HAP-1 (cell line): ENCODE results near the gene CUL4B.

Experiments
- DNase-seq, 2 experiments: peaks; one replicate each; pipeline ENCODE4 v3.0.0-alpha.2; 2016 to 2020; ENCODE audit warnings: low spot score in 2 of 2
- H3K27me3 ChIP-seq: fragments of 250-450 bp; sonication (Bioruptor Pico); 2 replicates; pipeline ENCODE4 v1.5.1; 2020; ENCODE audit warnings: low read depth, mild to moderate bottlenecking, moderate library complexity
- H3K36me3 ChIP-seq: fragments of 250-450 bp; sonication (Bioruptor Pico); replicated peaks from 2 replicates; pipeline ENCODE4 v1.5.1; 2020; ENCODE audit warnings: mild to moderate bottlenecking
- H3K4me1 ChIP-seq: fragments of 250-450 bp; sonication (Bioruptor Pico); 2 replicates; pipeline ENCODE4 v1.5.1; 2020; ENCODE audit warnings: mild to moderate bottlenecking
- H3K4me3 ChIP-seq: fragments of 250-450 bp; sonication (Bioruptor Pico); 2 replicates; pipeline ENCODE4 v1.5.1; 2020; ENCODE audit warnings: mild to moderate bottlenecking, moderate library complexity
- H3K9me3 ChIP-seq: fragments of 250-450 bp; sonication (Bioruptor Pico); 2 replicates; pipeline ENCODE4 v1.5.1; 2020; ENCODE audit warnings: mild to moderate bottlenecking, moderate library complexity
- in situ Hi-C: fragments of 300-500 bp; cut with MboI; formaldehyde crosslinking; loops from 3 replicates; pipeline ENCODE4 v1.14.3; 2020; ENCODE audit warnings: low sequenced_read_pairs, inconsistent platforms, mixed read lengths

CUL4B gene

GRCh38 chrX:120561634-120562568 lies 1.1 kb upstream of the CUL4B start:
- in situ Hi-C loops, result loop anchor here (5.0 kb wide), 1 partner anchor 40 kb away; the partner anchor contains the start of gene MCTS1
- no peaks in the 10 kb centered on the region for H3K9me3 ChIP-seq
- no peak for DNase-seq

GRCh38 chrX:120560405-120560841 lies 339 bp downstream of the CUL4B start:
- H3K9me3 ChIP-seq, result no peaks in the 10 kb centered on the region
- peaks cover 14% of the 10 kb centered on the region for H3K4me1 ChIP-seq
- peak in 1 of 2 experiments; percentile 61 for DNase-seq
- peak overlapping the region; percentile 73 for H3K4me3 ChIP-seq
- peaks cover 17% of the 10 kb centered on the region for H3K36me3 ChIP-seq
- H3K27me3 ChIP-seq, result no peaks in the 10 kb centered on the region
- in situ Hi-C loops, result loop anchor here (5.0 kb wide), 1 partner anchor 42 kb away; the partner anchor contains the start of gene MCTS1

More at GRCh38 chrX:120561634-120562568, 1.1 kb upstream of the CUL4B start:
- no peaks in the 10 kb centered on the region for H3K27me3 ChIP-seq
- peaks cover 10% of the 10 kb centered on the region for H3K36me3 ChIP-seq
- peaks cover 18% of the 10 kb centered on the region for H3K4me1 ChIP-seq
- peak overlapping the region; percentile 73 for H3K4me3 ChIP-seq

GRCh38 chrX:120559804-120560203 lies 958 bp downstream of the CUL4B start:
- Histone ChIP-seq H3K27me3 (no peaks in the 10 kb centered on the region), H3K4me3 (peak overlapping the region; percentile 73), H3K36me3 (peaks cover 17% of the 10 kb centered on the region), H3K4me1 (peaks cover 14% of the 10 kb centered on the region), H3K9me3 (no peaks in the 10 kb centered on the region)
- in situ Hi-C loops, result loop anchor here (5.0 kb wide), 1 partner anchor 42 kb away; the partner anchor contains the start of gene MCTS1
- DNase-seq, result no peak

GRCh38 chrX:120556251-120556650 lies 4.5 kb downstream of the CUL4B start:
- Histone ChIP-seq H3K27me3 (no peaks in the 10 kb centered on the region), H3K4me1 (no peaks in the 10 kb centered on the region; the same call in 1 of the 2 replicates), H3K9me3 (no peaks in the 10 kb centered on the region), H3K36me3 (peaks cover 20% of the 10 kb centered on the region), H3K4me3 (no peak overlapping the region)
- in situ Hi-C loops, result no loop called here
- no peak for DNase-seq

- peaks cover 20% of the 10 kb centered on the region for H3K36me3 ChIP-seq
- H3K9me3 ChIP-seq, result no peaks in the 10 kb centered on the region
- H3K4me3 ChIP-seq, result no peak overlapping the region
- no peaks in the 10 kb centered on the region for H3K27me3 ChIP-seq
- H3K4me1 ChIP-seq, result peaks cover 3% of the 10 kb centered on the region
- in situ Hi-C loops, result no loop called here
- no peak for DNase-seq
Observed at GRCh38 chrX:120549483-120550452, 11.0 kb downstream of the CUL4B start.

- Histone ChIP-seq H3K4me1 (no peaks in the 10 kb centered on the region), H3K36me3 (peaks cover 74% of the 10 kb centered on the region), H3K27me3 (no peaks in the 10 kb centered on the region), H3K4me3 (no peak overlapping the region), H3K9me3 (no peaks in the 10 kb centered on the region)
- in situ Hi-C loops, result no loop called here
- DNase-seq, result no peak
Observed at GRCh38 chrX:120536061-120536460, 24.7 kb downstream of the CUL4B start.

GRCh38 chrX:120534413-120535205 lies 26.2 kb downstream of the CUL4B start:
- H3K27me3 ChIP-seq, result no peaks in the 10 kb centered on the region
- DNase-seq, result no peak
- peaks cover 64% of the 10 kb centered on the region for H3K36me3 ChIP-seq
- H3K4me1 ChIP-seq, result no peaks in the 10 kb centered on the region
- H3K4me3 ChIP-seq, result no peak overlapping the region
- no peaks in the 10 kb centered on the region for H3K9me3 ChIP-seq
- in situ Hi-C loops, result no loop called here

- DNase-seq, result no peak
- peaks cover 11% of the 10 kb centered on the region for H3K36me3 ChIP-seq
- H3K9me3 ChIP-seq, result no peaks in the 10 kb centered on the region
- in situ Hi-C loops, result no loop called here
- H3K4me3 ChIP-seq, result no peak overlapping the region
- H3K4me1 ChIP-seq, result peaks cover 20% of the 10 kb centered on the region
- H3K27me3 ChIP-seq, result no peaks in the 10 kb centered on the region
Observed at GRCh38 chrX:120522820-120523219, 37.9 kb downstream of the CUL4B start.

- peaks cover 15% of the 10 kb centered on the region for H3K4me1 ChIP-seq
- H3K27me3 ChIP-seq, result no peaks in the 10 kb centered on the region
- no peaks in the 10 kb centered on the region for H3K36me3 ChIP-seq
- in situ Hi-C loops, result loop anchor here (10.0 kb wide), 1 partner anchor 237 kb away; no protein-coding TSS in a partner anchor
- peak; percentile 37 to 64 for DNase-seq
- no peaks in the 10 kb centered on the region for H3K9me3 ChIP-seq
- no peak overlapping the region for H3K4me3 ChIP-seq
Observed at GRCh38 chrX:120517936-120518335, 42.8 kb downstream of the CUL4B start.

- no peaks in the 10 kb centered on the region for H3K27me3 ChIP-seq
- H3K4me3 ChIP-seq, result no peak overlapping the region
- H3K9me3 ChIP-seq, result no peaks in the 10 kb centered on the region
- H3K36me3 ChIP-seq, result no peaks in the 10 kb centered on the region
- peak; percentile 33 to 42 for DNase-seq
- in situ Hi-C loops, result loop anchor here (10.0 kb wide), 1 partner anchor 241 kb away; no protein-coding TSS in a partner anchor
- peaks cover 19% of the 10 kb centered on the region for H3K4me1 ChIP-seq
Observed at GRCh38 chrX:120514236-120514635, 46.5 kb downstream of the CUL4B start.

GRCh38 chrX:120512627-120513026 lies 48.1 kb downstream of the CUL4B start:
- DNase-seq, result no peak
- H3K4me3 ChIP-seq, result no peak overlapping the region
- H3K36me3 ChIP-seq, result no peaks in the 10 kb centered on the region
- H3K27me3 ChIP-seq, result no peaks in the 10 kb centered on the region
- no peaks in the 10 kb centered on the region for H3K9me3 ChIP-seq
- in situ Hi-C loops, result loop anchor here (10.0 kb wide), 1 partner anchor 242 kb away; no protein-coding TSS in a partner anchor
- H3K4me1 ChIP-seq, result peaks cover 12% of the 10 kb centered on the region

- in situ Hi-C loops, result loop anchor here (10.0 kb wide), 1 partner anchor 243 kb away; no protein-coding TSS in a partner anchor
- H3K4me1 ChIP-seq, result peaks cover 12% of the 10 kb centered on the region
Observed at GRCh38 chrX:120512222-120512621, 48.5 kb downstream of the CUL4B start.

More at GRCh38 chrX:120512222-120512621, 48.5 kb downstream of the CUL4B start:
- Histone ChIP-seq H3K36me3 (no peaks in the 10 kb centered on the region), H3K4me3 (no peak overlapping the region), H3K9me3 (no peaks in the 10 kb centered on the region), H3K27me3 (no peaks in the 10 kb centered on the region)
- no peak for DNase-seq
